ENCODE measurements around the gene POGLUT3. TPM values are rescaled to one million over a fixed set of nuclear protein-coding genes. Genes with fewer than 3 reads are reported as not detected.

POGLUT3 gene
- total RNA-seq = 10 to 100 TPM; 19.2 to 25.0 TPM

- intact Hi-C loops (cut with DNase I) = loop anchor here (10.0 kb wide), 3 partner anchors 167 to 373 kb away; partner anchors contain the start of genes ACAT1, ATM, DDX10 and NPAT
- Histone ChIP-seq H3K4me1 (replicated peaks) (no peaks in the 10 kb centered on the region), H3K36me3 (no peaks in the 10 kb centered on the region)
These were observed at the start of gene POGLUT3 for GRCh38 chr11:108498046-108498815. POGLUT3 (minus strand) TSS chr11:108498384; CDS start chr11:108498366, 18 bp downstream.

GRCh38 chr11:108545909-108546501 lies 47.8 kb upstream of the POGLUT3 start:
- H3K27ac ChIP-seq = no peak overlapping the region
- 90% methylated on average over 5 of the region's 5 CpGs for WGBS
- TF ChIP-seq POLR2AphosphoS5 (IDR thresholded peaks at IDR 0.05) (no peak), CTCF (IDR thresholded peaks at IDR 0.05) (no peak), POLR2A (IDR thresholded peaks at IDR 0.05) (no peak)
- DNase-seq (ENCODE audit: low spot score) = no peak
- H3K36me3 ChIP-seq = no peaks in the 10 kb centered on the region
- intact Hi-C loops (cut with DNase I) = no loop called here
- no peaks in the 10 kb centered on the region for H3K4me1 ChIP-seq (replicated peaks)
- no peaks in the 10 kb centered on the region for H3K9me3 ChIP-seq
- H3K27me3 ChIP-seq (replicated peaks; ENCODE audit: insufficient read depth) = no peaks in the 10 kb centered on the region
- H3K4me3 ChIP-seq = no peak overlapping the region

More at GRCh38 chr11:108498046-108498815, at the start of gene POGLUT3:
- peak; percentile 29 for DNase-seq (ENCODE audit: low spot score)
- Histone ChIP-seq H3K9me3 (no peaks in the 10 kb centered on the region), H3K27me3 (replicated peaks; ENCODE audit: insufficient read depth) (no peaks in the 10 kb centered on the region), H3K27ac (peak within 1 kb of the TSS; percentile 95), H3K4me3 (peak within 1 kb of the TSS; percentile 68 to 74)
- TF ChIP-seq CTCF (IDR thresholded peaks at IDR 0.05) = peak in 2 of 4 experiments; percentile 3 to 17
- no peak for TF ChIP-seq POLR2A (IDR thresholded peaks at IDR 0.05)
- TF ChIP-seq POLR2AphosphoS5 (IDR thresholded peaks at IDR 0.05) = peak; percentile 13
- WGBS = 0% methylated on average over 54 of the region's 84 CpGs

- TF ChIP-seq POLR2AphosphoS5 (IDR thresholded peaks at IDR 0.05) = no peak
- no peak for TF ChIP-seq CTCF (IDR thresholded peaks at IDR 0.05)
- no peak for TF ChIP-seq POLR2A (IDR thresholded peaks at IDR 0.05)
- H3K27me3 ChIP-seq (replicated peaks; ENCODE audit: insufficient read depth) = no peaks in the 10 kb centered on the region
- intact Hi-C loops (cut with DNase I) = no loop called here
- H3K27ac ChIP-seq = no peak overlapping the region
- H3K4me3 ChIP-seq = no peak overlapping the region
- no peak for DNase-seq (ENCODE audit: low spot score)
- no peaks in the 10 kb centered on the region for H3K36me3 ChIP-seq
- no peaks in the 10 kb centered on the region for H3K9me3 ChIP-seq
- H3K4me1 ChIP-seq (replicated peaks) = no peaks in the 10 kb centered on the region
- WGBS = 64% methylated on average over 5 of the region's 5 CpGs
These were observed 45.3 kb upstream of the POGLUT3 start for GRCh38 chr11:108543316-108543964.

- no peaks in the 10 kb centered on the region for H3K27me3 ChIP-seq (replicated peaks; ENCODE audit: insufficient read depth)
- TF ChIP-seq CTCF (IDR thresholded peaks at IDR 0.05) (no peak), POLR2A (IDR thresholded peaks at IDR 0.05) (no peak), POLR2AphosphoS5 (IDR thresholded peaks at IDR 0.05) (no peak)
- intact Hi-C loops (cut with DNase I) = no loop called here
- no peaks in the 10 kb centered on the region for H3K4me1 ChIP-seq (replicated peaks)
- no peaks in the 10 kb centered on the region for H3K36me3 ChIP-seq
- H3K9me3 ChIP-seq = no peaks in the 10 kb centered on the region
- H3K27ac ChIP-seq = no peak overlapping the region
- no peak overlapping the region for H3K4me3 ChIP-seq
- no peak for DNase-seq (ENCODE audit: low spot score)
These were observed 43.3 kb upstream of the POGLUT3 start for GRCh38 chr11:108541531-108541930.

Data from prostate gland (tissue), 2 donors.